Type B pancreatic cell (in vitro differentiated cells): ENCODE results near the gene LTBP4. TPM values are rescaled to one million over a fixed set of nuclear protein-coding genes. Genes with fewer than 3 reads are reported as not detected.

Experiments
- DNase-seq: peaks from one replicate; pipeline ENCODE4 v3.0.0; 2021; ENCODE audit warnings: mixed read lengths; ENCODE audit not compliant: unreplicated experiment; ENCODE audit errors: extremely low spot score
- H3K27ac Mint-ChIP-seq: 2 replicates; pipeline ENCODE4 v1.8.0; 2021; ENCODE audit warnings: mild to moderate bottlenecking, mixed read lengths
- H3K27me3 Mint-ChIP-seq: 2 replicates; pipeline ENCODE4 v1.8.0; 2021; ENCODE audit warnings: mixed read lengths
- H3K36me3 Mint-ChIP-seq: 2 replicates; pipeline ENCODE4 v1.8.0; 2021; ENCODE audit warnings: mixed read lengths
- H3K4me1 Mint-ChIP-seq: one replicate; pipeline ENCODE4 v1.8.0; 2021; ENCODE audit warnings: mixed read lengths; ENCODE audit not compliant: unreplicated experiment
- H3K4me3 Mint-ChIP-seq: 2 replicates; pipeline ENCODE4 v1.8.0; 2021; ENCODE audit warnings: mild to moderate bottlenecking, mixed read lengths
- H3K9me3 Mint-ChIP-seq: 2 replicates; pipeline ENCODE4 v1.8.0; 2021; ENCODE audit warnings: mixed read lengths
- CTCF ChIP-seq: fragments of 200-600 bp; sonication (generic); conservative IDR thresholded peaks from 2 replicates; pipeline ENCODE4 v1.5.0; 2021; ENCODE audit warnings: antibody characterized with exemption, mild to moderate bottlenecking
- total RNA-seq: library from RNA; stranded (reverse); gene quantifications from 2 replicates; pipeline ENCODE4 v1.2.1, GENCODE V29; 2021; ENCODE audit warnings: low replicate concordance

The LTBP4 gene
- total RNA-seq, 1 donor from 2014 or later: 145 TPM

DNA sequence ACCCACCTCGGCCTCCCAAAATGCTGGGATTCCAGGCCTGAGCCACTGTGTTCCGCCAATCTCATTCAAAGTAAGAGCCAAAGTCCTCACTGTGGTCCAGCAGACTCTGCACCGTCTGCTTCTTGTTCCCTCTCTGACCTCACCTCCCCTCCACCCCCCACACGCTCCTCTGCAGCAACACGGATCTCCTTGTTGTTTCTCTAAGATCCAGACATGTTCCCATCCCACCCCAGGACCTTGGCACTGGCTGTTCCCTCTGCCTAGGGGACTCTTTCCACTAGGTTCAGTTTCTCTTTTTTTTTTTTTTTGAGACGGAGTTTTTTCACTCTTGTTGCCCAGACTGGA lies 38.4 kb downstream of the LTBP4 start:
- TF ChIP-seq CTCF: no peak
- H3K9me3 Mint-ChIP-seq: no peaks in the 10 kb centered on the region
- no peak overlapping the region for H3K27ac Mint-ChIP-seq
- H3K4me1 Mint-ChIP-seq: peaks cover 5% of the 10 kb centered on the region
- DNase-seq: no peak
- H3K27me3 Mint-ChIP-seq: peaks cover 8% of the 10 kb centered on the region
- H3K36me3 Mint-ChIP-seq: no peaks in the 10 kb centered on the region
- H3K4me3 Mint-ChIP-seq: no peak overlapping the region

DNA sequence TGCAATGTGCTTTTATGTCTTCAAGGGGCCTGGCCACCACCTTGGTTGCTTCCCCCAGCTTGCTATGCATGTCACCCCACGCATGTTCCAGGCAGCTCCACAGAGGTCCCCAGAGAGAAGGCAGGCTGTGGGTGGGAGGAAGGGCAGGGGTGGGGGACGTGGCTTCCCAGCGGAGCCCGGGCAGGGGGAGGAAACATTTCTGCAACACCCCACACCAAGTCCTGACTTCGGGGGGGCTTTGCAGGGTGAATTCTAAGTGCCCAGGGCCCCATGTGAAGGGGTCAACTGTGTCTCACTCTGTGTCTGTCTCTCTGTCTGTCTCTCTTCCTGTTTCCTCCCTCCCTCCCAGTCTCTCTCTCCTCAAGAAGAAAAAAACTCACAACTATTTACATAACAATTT lies 39.6 kb downstream of the LTBP4 start:
- no peaks in the 10 kb centered on the region for H3K9me3 Mint-ChIP-seq
- H3K36me3 Mint-ChIP-seq: no peaks in the 10 kb centered on the region
- H3K27me3 Mint-ChIP-seq: no peaks in the 10 kb centered on the region
- no peak for DNase-seq
- peaks cover 7% of the 10 kb centered on the region for H3K4me1 Mint-ChIP-seq
- no peak for TF ChIP-seq CTCF
- no peak overlapping the region for H3K27ac Mint-ChIP-seq
- no peak overlapping the region for H3K4me3 Mint-ChIP-seq

DNA sequence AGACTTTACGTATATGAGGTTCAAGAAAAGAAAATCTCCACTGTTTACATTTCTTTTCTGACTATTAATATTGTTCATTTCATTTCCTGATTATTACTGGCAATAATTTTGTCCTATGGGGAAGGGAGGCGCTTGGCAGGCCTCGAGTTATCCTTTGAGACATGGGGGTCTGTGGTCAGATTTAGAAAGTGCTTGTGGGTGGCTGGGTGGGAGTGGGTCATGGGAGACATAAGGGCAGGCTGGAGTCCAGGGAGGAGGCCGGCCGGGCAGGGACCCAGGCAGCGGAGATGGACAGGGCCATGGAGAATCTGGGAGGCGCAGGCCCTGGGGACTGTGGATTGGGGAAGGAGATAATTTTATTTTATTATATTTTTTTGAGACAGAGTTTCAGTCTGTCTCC lies 40.1 kb downstream of the LTBP4 start:
- no peaks in the 10 kb centered on the region for H3K27me3 Mint-ChIP-seq
- no peak for DNase-seq
- H3K4me3 Mint-ChIP-seq: no peak overlapping the region
- H3K9me3 Mint-ChIP-seq: no peaks in the 10 kb centered on the region
- H3K27ac Mint-ChIP-seq: no peak overlapping the region
- TF ChIP-seq CTCF: no peak
- H3K4me1 Mint-ChIP-seq: peaks cover 12% of the 10 kb centered on the region
- no peaks in the 10 kb centered on the region for H3K36me3 Mint-ChIP-seq

GRCh38 chr19:40642051-40642706 lies 41.0 kb downstream of the LTBP4 start:
- Mint-ChIP-seq H3K4me3 (no peak overlapping the region), H3K36me3 (no peaks in the 10 kb centered on the region)

GRCh38 chr19:40642757-40643305 lies 41.7 kb downstream of the LTBP4 start:
- no peak overlapping the region for H3K4me3 Mint-ChIP-seq
- peaks cover 18% of the 10 kb centered on the region for H3K4me1 Mint-ChIP-seq
- no peaks in the 10 kb centered on the region for H3K36me3 Mint-ChIP-seq
- H3K27me3 Mint-ChIP-seq: no peaks in the 10 kb centered on the region
- TF ChIP-seq CTCF: no peak
- H3K27ac Mint-ChIP-seq: no peak overlapping the region
- no peak for DNase-seq
- no peaks in the 10 kb centered on the region for H3K9me3 Mint-ChIP-seq

More at GRCh38 chr19:40642051-40642706, 41.0 kb downstream of the LTBP4 start:
- no peak for DNase-seq
- Mint-ChIP-seq H3K27me3 (no peaks in the 10 kb centered on the region), H3K4me1 (peaks cover 18% of the 10 kb centered on the region), H3K9me3 (no peaks in the 10 kb centered on the region), H3K27ac (peak overlapping the region; percentile 34)
- no peak for TF ChIP-seq CTCF
